Type B pancreatic cell (in vitro differentiated cells): Measurements from ENCODE around the gene DUSP15. TPM values are rescaled to one million over a fixed set of nuclear protein-coding genes. Genes with fewer than 3 reads are reported as not detected.

ENCODE experiments used
- DNase-seq: peaks from one replicate; pipeline ENCODE4 v3.0.0; 2021; ENCODE audit warnings: mixed read lengths; ENCODE audit not compliant: unreplicated experiment; ENCODE audit errors: extremely low spot score
- H3K27ac Mint-ChIP-seq: 2 replicates; pipeline ENCODE4 v1.8.0; 2021; ENCODE audit warnings: mild to moderate bottlenecking, mixed read lengths
- H3K27me3 Mint-ChIP-seq: 2 replicates; pipeline ENCODE4 v1.8.0; 2021; ENCODE audit warnings: mixed read lengths
- H3K36me3 Mint-ChIP-seq: 2 replicates; pipeline ENCODE4 v1.8.0; 2021; ENCODE audit warnings: mixed read lengths
- H3K4me1 Mint-ChIP-seq: one replicate; pipeline ENCODE4 v1.8.0; 2021; ENCODE audit warnings: mixed read lengths; ENCODE audit not compliant: unreplicated experiment
- H3K4me3 Mint-ChIP-seq: 2 replicates; pipeline ENCODE4 v1.8.0; 2021; ENCODE audit warnings: mild to moderate bottlenecking, mixed read lengths
- H3K9me3 Mint-ChIP-seq: 2 replicates; pipeline ENCODE4 v1.8.0; 2021; ENCODE audit warnings: mixed read lengths
- CTCF ChIP-seq: fragments of 200-600 bp; sonication (generic); conservative IDR thresholded peaks from 2 replicates; pipeline ENCODE4 v1.5.0; 2021; ENCODE audit warnings: antibody characterized with exemption, mild to moderate bottlenecking
- total RNA-seq: library from RNA; stranded (reverse); gene quantifications from 2 replicates; pipeline ENCODE4 v1.2.1, GENCODE V29; 2021; ENCODE audit warnings: low replicate concordance

Gene DUSP15
- total RNA-seq, 1 donor from 2014 or later = 9.1 TPM

DNA sequence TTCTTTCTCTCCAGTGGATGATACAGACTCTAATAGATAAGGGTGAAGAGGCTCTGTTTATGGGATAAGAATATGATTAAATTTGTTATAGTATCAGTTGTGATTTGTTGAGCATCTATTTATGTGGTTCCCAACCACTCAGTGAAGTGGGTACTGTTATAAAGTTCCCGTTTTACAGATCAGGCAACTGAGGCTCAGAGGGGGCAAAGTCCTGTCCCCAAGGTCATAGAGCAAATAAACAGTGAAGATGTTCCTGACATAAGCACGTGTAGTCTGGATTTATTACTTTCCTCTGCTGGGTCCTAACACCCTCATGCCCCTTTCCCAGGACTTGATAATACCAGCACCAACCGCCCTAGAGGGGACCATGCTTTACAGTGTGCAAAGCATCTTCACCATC is 4.1 kb downstream of the DUSP15 start:
- Mint-ChIP-seq H3K27me3 (peaks cover 40% of the 10 kb centered on the region), H3K4me1 (peaks cover 29% of the 10 kb centered on the region), H3K4me3 (no peak overlapping the region), H3K9me3 (no peaks in the 10 kb centered on the region), H3K27ac (no peak overlapping the region), H3K36me3 (no peaks in the 10 kb centered on the region)
- no peak for TF ChIP-seq CTCF
- DNase-seq = no peak

DNA sequence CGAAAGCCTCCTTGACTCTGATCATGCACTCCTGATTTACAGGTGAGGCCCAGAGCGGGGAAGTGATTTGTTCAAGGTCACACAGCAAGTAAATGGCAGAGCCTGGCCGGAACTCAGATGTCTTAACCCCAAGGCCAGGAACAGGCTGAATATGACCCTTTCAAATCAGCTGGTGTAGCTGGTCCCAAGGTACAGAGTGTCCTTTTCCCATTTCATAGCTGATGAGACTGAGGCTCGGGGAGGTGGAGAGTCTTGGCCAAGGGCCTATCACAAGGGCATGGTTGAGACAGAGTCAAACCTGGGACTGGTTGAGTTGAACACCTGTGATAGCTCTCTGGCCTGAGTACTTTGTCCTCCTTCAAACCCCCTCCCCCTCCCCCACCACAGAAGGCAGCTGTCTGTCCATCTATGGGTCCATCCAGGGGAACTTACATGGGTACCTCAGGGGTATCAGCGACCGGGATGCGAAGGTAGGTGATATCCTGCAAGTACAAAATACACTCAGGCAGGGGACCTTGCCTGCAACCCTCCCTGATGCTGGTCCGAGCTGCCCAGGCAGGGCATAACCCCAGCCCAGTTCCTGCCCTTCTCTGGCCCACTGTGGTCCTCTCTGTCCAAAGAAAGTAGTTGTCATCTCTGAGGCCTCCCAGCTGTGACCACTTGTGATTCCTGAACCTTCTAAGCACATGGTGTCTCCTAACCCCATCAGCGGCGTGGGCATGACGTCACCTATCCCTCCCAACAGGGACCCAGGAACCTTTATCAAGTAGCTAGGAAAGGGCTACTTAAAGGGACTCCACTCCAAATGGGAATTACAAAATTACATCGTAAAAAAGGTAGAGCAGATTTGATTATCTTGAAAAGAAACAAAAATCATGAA is 5.6 kb downstream of the DUSP15 start:
- no peak for TF ChIP-seq CTCF
- Mint-ChIP-seq H3K27me3 (peaks cover 39% of the 10 kb centered on the region), H3K4me1 (peaks cover 35% of the 10 kb centered on the region), H3K27ac (no peak overlapping the region), H3K4me3 (peak overlapping the region; percentile 38), H3K9me3 (no peaks in the 10 kb centered on the region), H3K36me3 (no peaks in the 10 kb centered on the region)
- DNase-seq = no peak

- H3K9me3 Mint-ChIP-seq = no peaks in the 10 kb centered on the region
- peaks cover 39% of the 10 kb centered on the region for H3K27me3 Mint-ChIP-seq
- TF ChIP-seq CTCF = no peak
- no peaks in the 10 kb centered on the region for H3K36me3 Mint-ChIP-seq
- H3K27ac Mint-ChIP-seq = no peak overlapping the region
- DNase-seq = no peak
- H3K4me1 Mint-ChIP-seq = peaks cover 25% of the 10 kb centered on the region
- H3K4me3 Mint-ChIP-seq = peak overlapping the region; percentile 94
Measured at GRCh38 chr20:31863296-31864085, 6.8 kb downstream of the DUSP15 start.

GRCh38 chr20:31862506-31862905 is 7.8 kb downstream of the DUSP15 start:
- Mint-ChIP-seq H3K27me3 (peaks cover 42% of the 10 kb centered on the region), H3K36me3 (no peaks in the 10 kb centered on the region), H3K4me3 (peak overlapping the region; percentile 94), H3K27ac (no peak overlapping the region), H3K4me1 (peaks cover 24% of the 10 kb centered on the region), H3K9me3 (no peaks in the 10 kb centered on the region)
- no peak for TF ChIP-seq CTCF
- DNase-seq = no peak

DNA sequence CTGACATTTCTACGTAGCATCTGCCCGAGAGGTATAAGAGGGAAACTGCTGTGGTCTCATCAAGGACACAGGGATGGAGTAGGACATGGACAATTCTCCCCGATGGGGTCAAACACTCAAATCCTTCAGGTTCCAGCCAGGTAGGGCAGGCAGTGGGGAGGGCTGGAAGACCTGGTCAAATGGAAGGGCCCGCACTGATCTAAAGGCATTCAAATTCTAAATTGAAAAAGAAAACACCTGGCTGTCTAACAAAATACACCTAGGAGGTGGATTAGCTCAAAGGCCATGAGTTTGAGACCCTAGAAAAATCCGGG is 8.2 kb downstream of the DUSP15 start:
- peak overlapping the region; percentile 85 for H3K27ac Mint-ChIP-seq
- TF ChIP-seq CTCF = no peak
- no peak for DNase-seq
- no peaks in the 10 kb centered on the region for H3K36me3 Mint-ChIP-seq
- peak overlapping the region; percentile 94 for H3K4me3 Mint-ChIP-seq
- peaks cover 44% of the 10 kb centered on the region for H3K27me3 Mint-ChIP-seq
- H3K4me1 Mint-ChIP-seq = peaks cover 21% of the 10 kb centered on the region
- no peaks in the 10 kb centered on the region for H3K9me3 Mint-ChIP-seq
